Colonic mucosa (tissue), 4 donors: ENCODE data around the gene CALCOCO1. TPM values are rescaled to one million over a fixed set of nuclear protein-coding genes. Genes with fewer than 3 reads are reported as not detected.

Experiments used
- DNase-seq: peaks from one replicate; pipeline ENCODE4 v3.0.0-alpha.2; 2020
- H3K27ac ChIP-seq: fragments of 200-600 bp; one replicate; pipeline ENCODE4 v1.8.0; 2021
- H3K27me3 ChIP-seq: fragments of 200-600 bp; one replicate; pipeline ENCODE4 v1.8.0; 2021
- H3K36me3 ChIP-seq: fragments of 200-600 bp; one replicate; pipeline ENCODE4 v1.8.0; 2021
- H3K4me1 ChIP-seq: fragments of 200-600 bp; one replicate; pipeline ENCODE4 v1.8.0; 2021; ENCODE audit warnings: mild to moderate bottlenecking
- H3K4me3 ChIP-seq: fragments of 200-600 bp; one replicate; pipeline ENCODE4 v1.8.0; 2021
- H3K9ac ChIP-seq, 2 donors: one replicate each; pipeline ENCODE4 v1.7.0; 2013; ENCODE audit warnings: control low read depth in 2 of 2, low read depth in 2 of 2, low read length in 2 of 2
- H3K9me3 ChIP-seq: fragments of 200-600 bp; one replicate; pipeline ENCODE4 v1.8.0; 2021
- CTCF ChIP-seq: fragments of 200-600 bp; IDR thresholded peaks from one replicate; pipeline ENCODE4 v1.8.0; 2022; ENCODE audit warnings: antibody characterized with exemption, mild to moderate bottlenecking
- intact Hi-C: fragments of 100-400 bp; cut with DNase I; formaldehyde crosslinking; loops from one replicate; pipeline ENCODE4 v1.14.1; 2022
- total RNA-seq, 2 donors: library from RNA; stranded (reverse); fragmentation: NEBNext Ultra II Directional in 1 of 2; extraction: Animal tissue kit (Norgen Biotek cat#: 25700) in 1 of 2; gene quantifications; one replicate each; pipeline ENCODE4 v1.2.1, GENCODE V29; 2021
- donor health status: healthy.
- donor health status: DM: no; HTN: no; CAD: no.
- donor health status: DM: no; HTN: no; CAD: no.

CALCOCO1 gene
- total RNA-seq, 2 donors from 2014 or later: 36.0 to 64.5 TPM

DNA sequence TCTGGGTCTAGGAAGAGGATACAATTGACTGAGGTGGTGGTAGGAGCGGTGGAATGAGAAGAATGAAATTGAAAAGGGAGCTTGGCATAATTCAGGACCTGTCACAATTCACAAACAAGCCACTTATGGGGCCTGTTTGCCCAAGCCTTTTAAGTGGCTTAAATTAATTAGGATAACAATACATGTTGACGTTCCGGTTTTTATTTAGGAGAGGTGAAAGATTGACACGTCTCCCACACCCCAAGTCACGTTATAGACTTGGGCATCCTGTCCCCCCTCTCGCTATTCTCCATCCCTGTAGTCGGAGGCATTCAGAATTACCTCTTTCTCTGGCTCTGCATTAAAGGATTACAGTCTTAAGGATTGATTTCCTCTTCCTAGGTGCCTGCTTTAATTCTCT lies 954 bp upstream of the CALCOCO1 start:
- intact Hi-C loops: no loop called here
- Histone ChIP-seq H3K9ac (peak overlapping the region; percentile 41 to 44), H3K4me1 (peaks cover 11% of the 10 kb centered on the region), H3K27ac (no peak overlapping the region), H3K27me3 (no peaks in the 10 kb centered on the region), H3K4me3 (peak overlapping the region; percentile 61), H3K9me3 (no peaks in the 10 kb centered on the region), H3K36me3 (peaks cover 7% of the 10 kb centered on the region)
- TF ChIP-seq CTCF: no peak
- no peak for DNase-seq

DNA sequence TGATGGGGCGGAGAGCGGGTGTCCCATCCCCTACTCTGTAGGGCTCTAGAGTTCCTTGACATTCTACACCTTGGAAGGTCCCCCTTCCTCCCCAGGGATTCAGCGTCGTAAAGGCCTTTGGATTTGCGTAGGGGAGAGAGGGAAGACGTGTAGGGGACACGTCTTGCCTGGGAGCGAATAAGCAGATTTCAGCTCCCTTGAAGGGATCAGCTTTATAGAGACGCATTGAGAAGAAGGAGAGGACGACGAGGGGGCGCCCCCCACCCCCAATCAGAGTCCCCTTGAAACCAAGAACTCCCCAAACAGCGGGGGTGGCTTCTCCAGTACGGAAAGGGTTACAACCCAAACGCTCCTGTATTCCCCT lies 324 bp downstream of the CALCOCO1 start:
- Histone ChIP-seq H3K9ac (peak overlapping the region; percentile 60 to 90), H3K4me3 (peak overlapping the region; percentile 61), H3K4me1 (peaks cover 11% of the 10 kb centered on the region), H3K36me3 (peaks cover 7% of the 10 kb centered on the region), H3K9me3 (no peaks in the 10 kb centered on the region), H3K27me3 (no peaks in the 10 kb centered on the region), H3K27ac (no peak overlapping the region)
- intact Hi-C loops: no loop called here
- TF ChIP-seq CTCF: no peak
- no peak for DNase-seq

- Histone ChIP-seq H3K27ac (no peak overlapping the region), H3K36me3 (peaks cover 7% of the 10 kb centered on the region), H3K4me1 (peaks cover 11% of the 10 kb centered on the region), H3K9ac (peak overlapping the region in 1 of 2 donors; percentile 90), H3K4me3 (peak overlapping the region; percentile 61), H3K27me3 (no peaks in the 10 kb centered on the region), H3K9me3 (no peaks in the 10 kb centered on the region)
- TF ChIP-seq CTCF: no peak
- DNase-seq: no peak
- intact Hi-C loops: no loop called here
Observed at GRCh38 chr12:53726341-53726740, 911 bp downstream of the CALCOCO1 start.

GRCh38 chr12:53725824-53726223 lies 1.4 kb downstream of the CALCOCO1 start:
- H3K9me3 ChIP-seq: no peaks in the 10 kb centered on the region
- peaks cover 7% of the 10 kb centered on the region for H3K36me3 ChIP-seq
- TF ChIP-seq CTCF: no peak
- no peak overlapping the region for H3K27ac ChIP-seq
- H3K27me3 ChIP-seq: no peaks in the 10 kb centered on the region
- H3K9ac ChIP-seq: peak overlapping the region in 1 of 2 donors; percentile 7
- intact Hi-C loops: no loop called here
- DNase-seq: peak; percentile 41
- H3K4me3 ChIP-seq: no peak overlapping the region
- peaks cover 11% of the 10 kb centered on the region for H3K4me1 ChIP-seq

GRCh38 chr12:53722450-53723041 lies 4.7 kb downstream of the CALCOCO1 start:
- H3K36me3 ChIP-seq: peaks cover 21% of the 10 kb centered on the region
- no peak overlapping the region for H3K4me3 ChIP-seq
- no peaks in the 10 kb centered on the region for H3K27me3 ChIP-seq
- no peak for TF ChIP-seq CTCF
- no peak overlapping the region for H3K9ac ChIP-seq
- DNase-seq: no peak
- intact Hi-C loops: no loop called here
- no peaks in the 10 kb centered on the region for H3K9me3 ChIP-seq
- peaks cover 11% of the 10 kb centered on the region for H3K4me1 ChIP-seq
- no peak overlapping the region for H3K27ac ChIP-seq
